ENCODE results near the gene JAKMIP1.

GRCh38 chr4:6204871-6205566, 4.7 kb upstream of the JAKMIP1 start:
- TF ChIP-seq CTCF (conservative IDR thresholded peaks at IDR 0.05; ENCODE audit: low read length) (no peak), EZH2phosphoT487 (IDR thresholded peaks at IDR 0.05; ENCODE audit: borderline replicate concordance, low read depth, low read length) (no peak)

Measured in OCI-LY7 (cell line).